ENCODE data around the gene FANK1. TPM values are rescaled to one million over a fixed set of nuclear protein-coding genes. Genes with fewer than 3 reads are reported as not detected.
"Not testable (repeated sequence)": the region's sequence is repeated elsewhere in the genome, so short reads cannot be mapped to it uniquely, and the experiment has no call there.

FANK1 gene
- total RNA-seq, 1 donor from 2014 or later: 9.5 TPM

GRCh38 chr10:125926247-125926646 is 29.9 kb downstream of the FANK1 start:
- H3K27ac Mint-ChIP-seq: no peak overlapping the region
- no peaks in the 10 kb centered on the region for H3K27me3 Mint-ChIP-seq
- peaks cover 5% of the 10 kb centered on the region for H3K36me3 Mint-ChIP-seq
- no peaks in the 10 kb centered on the region for H3K4me1 Mint-ChIP-seq (ENCODE audit: unreplicated experiment)
- TF ChIP-seq CTCF (conservative IDR thresholded peaks at IDR 0.05): no peak
- no peak for DNase-seq (ENCODE audit: extremely low spot score, unreplicated experiment)
- H3K4me3 Mint-ChIP-seq: no peak overlapping the region
- no peaks in the 10 kb centered on the region for H3K9me3 Mint-ChIP-seq

- not testable (repeated sequence) for H3K36me3 Mint-ChIP-seq; H3K27me3 Mint-ChIP-seq; H3K4me3 Mint-ChIP-seq; H3K27ac Mint-ChIP-seq; H3K4me1 Mint-ChIP-seq (ENCODE audit: unreplicated experiment); H3K9me3 Mint-ChIP-seq; DNase-seq (ENCODE audit: extremely low spot score, unreplicated experiment)
Measured at GRCh38 chr10:125927265-125927664, 30.9 kb downstream of the FANK1 start.

- Mint-ChIP-seq H3K27me3 (peaks cover 3% of the 10 kb centered on the region), H3K9me3 (no peaks in the 10 kb centered on the region), H3K27ac (peak overlapping the region; percentile 5), H3K4me1 (ENCODE audit: unreplicated experiment) (no peaks in the 10 kb centered on the region), H3K36me3 (peaks cover 9% of the 10 kb centered on the region), H3K4me3 (no peak overlapping the region)
- DNase-seq (ENCODE audit: extremely low spot score, unreplicated experiment): no peak
- TF ChIP-seq CTCF (conservative IDR thresholded peaks at IDR 0.05): no peak
Measured at GRCh38 chr10:125928928-125929585, 32.7 kb downstream of the FANK1 start.

GRCh38 chr10:125929618-125930017 is 33.3 kb downstream of the FANK1 start:
- TF ChIP-seq CTCF (conservative IDR thresholded peaks at IDR 0.05): no peak
- Mint-ChIP-seq H3K36me3 (peaks cover 9% of the 10 kb centered on the region), H3K27ac (peak overlapping the region; percentile 1), H3K9me3 (no peaks in the 10 kb centered on the region), H3K4me1 (ENCODE audit: unreplicated experiment) (peaks cover 4% of the 10 kb centered on the region), H3K27me3 (peaks cover 3% of the 10 kb centered on the region), H3K4me3 (no peak overlapping the region)
- no peak for DNase-seq (ENCODE audit: extremely low spot score, unreplicated experiment)

- Mint-ChIP-seq H3K27ac (no peak overlapping the region), H3K4me3 (no peak overlapping the region), H3K4me1 (ENCODE audit: unreplicated experiment) (peaks cover 4% of the 10 kb centered on the region), H3K27me3 (peaks cover 3% of the 10 kb centered on the region), H3K9me3 (no peaks in the 10 kb centered on the region), H3K36me3 (peaks cover 9% of the 10 kb centered on the region)
- no peak for DNase-seq (ENCODE audit: extremely low spot score, unreplicated experiment)
- TF ChIP-seq CTCF (conservative IDR thresholded peaks at IDR 0.05): no peak
Measured at GRCh38 chr10:125933693-125934092, 37.3 kb downstream of the FANK1 start.

GRCh38 chr10:125936331-125936730 is 40.0 kb downstream of the FANK1 start:
- peaks cover 3% of the 10 kb centered on the region for H3K36me3 Mint-ChIP-seq
- H3K27ac Mint-ChIP-seq: no peak overlapping the region
- no peaks in the 10 kb centered on the region for H3K9me3 Mint-ChIP-seq
- no peak overlapping the region for H3K4me3 Mint-ChIP-seq
- peaks cover 3% of the 10 kb centered on the region for H3K27me3 Mint-ChIP-seq
- no peak for TF ChIP-seq CTCF (conservative IDR thresholded peaks at IDR 0.05)
- no peak for DNase-seq (ENCODE audit: extremely low spot score, unreplicated experiment)
- H3K4me1 Mint-ChIP-seq (ENCODE audit: unreplicated experiment): peaks cover 9% of the 10 kb centered on the region
